A549 (cell line): ENCODE data around the gene DIAPH1.

ENCODE experiments used
- MYC ChIP-seq: IDR thresholded peaks from 2 replicates; pipeline ENCODE4 v1.6.1; 2012; ENCODE audit warnings: mild to moderate bottlenecking, inconsistent platforms, low read length, improper control_type of control experiment, borderline replicate concordance
- RARB ChIP-seq: fragments of 250-450 bp; sonication (Bioruptor Pico); IDR thresholded peaks from 2 replicates; pipeline ENCODE4 v1.8.0; 2021; ENCODE audit warnings: mild to moderate bottlenecking, moderate library complexity
- TF ChIP-seq, protein P1 (sequence below): fragments of >200 bp; sonication (Bioruptor Twin); formaldehyde crosslinking; IDR thresholded peaks from 3 replicates; pipeline ENCODE4 v1.5.1; 2016

DNA sequence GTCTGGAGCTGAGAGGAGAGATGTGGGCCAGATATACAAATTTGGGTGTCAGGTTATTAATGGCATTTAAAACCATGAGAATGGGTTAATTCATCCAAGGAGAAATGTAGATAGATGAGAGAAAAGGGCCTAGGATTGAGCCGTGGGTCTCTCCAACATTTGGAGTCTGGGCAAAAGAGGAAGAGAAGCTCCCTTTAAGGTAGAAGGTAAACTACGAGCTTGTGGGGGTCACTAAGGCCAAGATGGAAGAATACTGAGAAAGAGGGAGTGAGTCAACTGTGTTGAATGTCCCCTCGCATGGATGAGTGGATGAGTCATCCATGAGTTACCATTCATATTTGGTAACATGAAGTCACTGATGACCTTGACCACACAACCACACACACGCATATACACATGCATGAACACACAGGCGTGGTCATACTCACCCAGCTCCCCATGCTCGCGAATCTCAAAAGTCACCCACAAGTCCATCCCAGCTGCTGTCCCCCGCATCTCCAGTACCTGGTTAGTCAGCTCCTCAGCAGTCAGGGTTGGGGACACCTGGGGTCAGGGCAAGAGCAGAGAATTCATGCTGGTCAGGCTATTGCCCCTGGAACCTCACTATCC is 39.2 kb upstream of the DIAPH1 start:
- no peak for TF ChIP-seq RARB (CRISPR knock-in tag)
- TF ChIP-seq, protein P1, sequence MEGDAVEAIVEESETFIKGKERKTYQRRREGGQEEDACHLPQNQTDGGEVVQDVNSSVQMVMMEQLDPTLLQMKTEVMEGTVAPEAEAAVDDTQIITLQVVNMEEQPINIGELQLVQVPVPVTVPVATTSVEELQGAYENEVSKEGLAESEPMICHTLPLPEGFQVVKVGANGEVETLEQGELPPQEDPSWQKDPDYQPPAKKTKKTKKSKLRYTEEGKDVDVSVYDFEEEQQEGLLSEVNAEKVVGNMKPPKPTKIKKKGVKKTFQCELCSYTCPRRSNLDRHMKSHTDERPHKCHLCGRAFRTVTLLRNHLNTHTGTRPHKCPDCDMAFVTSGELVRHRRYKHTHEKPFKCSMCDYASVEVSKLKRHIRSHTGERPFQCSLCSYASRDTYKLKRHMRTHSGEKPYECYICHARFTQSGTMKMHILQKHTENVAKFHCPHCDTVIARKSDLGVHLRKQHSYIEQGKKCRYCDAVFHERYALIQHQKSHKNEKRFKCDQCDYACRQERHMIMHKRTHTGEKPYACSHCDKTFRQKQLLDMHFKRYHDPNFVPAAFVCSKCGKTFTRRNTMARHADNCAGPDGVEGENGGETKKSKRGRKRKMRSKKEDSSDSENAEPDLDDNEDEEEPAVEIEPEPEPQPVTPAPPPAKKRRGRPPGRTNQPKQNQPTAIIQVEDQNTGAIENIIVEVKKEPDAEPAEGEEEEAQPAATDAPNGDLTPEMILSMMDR, result no peak
- no peak for TF ChIP-seq MYC
